HL-60/S4 (cell line): ENCODE results near the gene C11orf91.
"Not testable (repeated sequence)": the region's sequence is repeated elsewhere in the genome, so short reads cannot be mapped to it uniquely, and the experiment has no call there.

Source experiments
- in situ Hi-C: fragments of 300-500 bp; cut with MboI; formaldehyde crosslinking; loops from 2 replicates; pipeline ENCODE4 v1.14.3; 2022; ENCODE audit warnings: low sequenced_read_pairs

Gene C11orf91

GRCh38 chr11:33722590-33723234 lies 22.1 kb upstream of the C11orf91 start:
- in situ Hi-C loops: no loop called here

- in situ Hi-C loops: no loop called here
Observed at GRCh38 chr11:33721984-33722383, 21.4 kb upstream of the C11orf91 start.

GRCh38 chr11:33721426-33721825 lies 20.8 kb upstream of the C11orf91 start:
- in situ Hi-C loops: no loop called here

- in situ Hi-C loops: no loop called here
Observed at GRCh38 chr11:33719587-33719986, 19.0 kb upstream of the C11orf91 start.

GRCh38 chr11:33718440-33718839 lies 17.8 kb upstream of the C11orf91 start:
- in situ Hi-C loops: no loop called here

GRCh38 chr11:33716243-33716642 lies 15.6 kb upstream of the C11orf91 start:
- in situ Hi-C loops: no loop called here

- in situ Hi-C loops: no loop called here
Observed at GRCh38 chr11:33713856-33714398, 13.3 kb upstream of the C11orf91 start.

GRCh38 chr11:33713151-33713855 lies 12.7 kb upstream of the C11orf91 start:
- in situ Hi-C loops: no loop called here

- in situ Hi-C loops: no loop called here
Observed at GRCh38 chr11:33712436-33712835, 11.8 kb upstream of the C11orf91 start.

- in situ Hi-C loops: no loop called here
Observed at GRCh38 chr11:33709466-33709865, 8.8 kb upstream of the C11orf91 start.

GRCh38 chr11:33708985-33709384 lies 8.4 kb upstream of the C11orf91 start:
- in situ Hi-C loops: no loop called here

GRCh38 chr11:33707831-33708230 lies 7.2 kb upstream of the C11orf91 start:
- in situ Hi-C loops: not testable (repeated sequence)

GRCh38 chr11:33706966-33707365 lies 6.3 kb upstream of the C11orf91 start:
- in situ Hi-C loops: no loop called here

- in situ Hi-C loops: no loop called here
Observed at GRCh38 chr11:33706546-33706945, 5.9 kb upstream of the C11orf91 start.

GRCh38 chr11:33704240-33705002 lies 3.8 kb upstream of the C11orf91 start:
- in situ Hi-C loops: no loop called here

- in situ Hi-C loops: no loop called here
Observed at GRCh38 chr11:33703788-33704187, 3.2 kb upstream of the C11orf91 start.

GRCh38 chr11:33703234-33703633 lies 2.6 kb upstream of the C11orf91 start:
- in situ Hi-C loops: no loop called here

- in situ Hi-C loops: no loop called here
Observed at GRCh38 chr11:33701302-33702230, 940 bp upstream of the C11orf91 start.

GRCh38 chr11:33700063-33700501 lies 544 bp downstream of the C11orf91 start:
- in situ Hi-C loops: no loop called here

GRCh38 chr11:33699515-33700062 lies 1.0 kb downstream of the C11orf91 start:
- in situ Hi-C loops: loop anchor here (25.0 kb wide), 1 partner anchor 337 kb away; no protein-coding TSS in a partner anchor
